GM10266 (cell line): ENCODE measurements around the gene VWA5A.

Experiments
- DNase-seq: peaks from one replicate; pipeline ENCODE4 v3.0.0; 2012; ENCODE audit errors: extremely low spot score
- CTCF ChIP-seq: IDR thresholded peaks from 2 replicates; pipeline ENCODE4 v1.5.1; 2012; ENCODE audit warnings: mild to moderate bottlenecking, low read depth; ENCODE audit not compliant: control insufficient read depth, insufficient read depth; ENCODE audit errors: missing control alignments

The VWA5A gene

GRCh38 chr11:124176925-124177715, 61.9 kb downstream of the VWA5A start:
- DNase-seq, result no peak
- TF ChIP-seq CTCF, result no peak

- TF ChIP-seq CTCF, result no peak
- no peak for DNase-seq
Observed at GRCh38 chr11:124179310-124179709, 64.1 kb downstream of the VWA5A start.

GRCh38 chr11:124183068-124183467, 67.8 kb downstream of the VWA5A start, which contains the start of gene OR10D3:
Gene OR10D3 (plus strand): TSS chr11:124183345. CDS start chr11:124185270, 1,925 bp downstream.
- TF ChIP-seq CTCF, result no peak
- DNase-seq, result no peak

GRCh38 chr11:124190298-124191139, 75.3 kb downstream of the VWA5A start:
- TF ChIP-seq CTCF, result no peak
- no peak for DNase-seq

GRCh38 chr11:124193221-124194010, 78.2 kb downstream of the VWA5A start:
- no peak for DNase-seq
- no peak for TF ChIP-seq CTCF

- TF ChIP-seq CTCF, result no peak
- DNase-seq, result no peak
Observed at GRCh38 chr11:124194293-124195188, 79.3 kb downstream of the VWA5A start.
